ENCODE results near the gene RHBDD2.
A peak's percentile ranks its signal among the peaks of the same experiment; 100 is the strongest.

Gene RHBDD2

GRCh38 chr7:75849573-75849972 lies 29.3 kb upstream of the RHBDD2 start:
- TF ChIP-seq ZBTB7A (IDR thresholded peaks at IDR 0.05; ENCODE audit: low read depth) = no peak
- TF ChIP-seq, protein P1, sequence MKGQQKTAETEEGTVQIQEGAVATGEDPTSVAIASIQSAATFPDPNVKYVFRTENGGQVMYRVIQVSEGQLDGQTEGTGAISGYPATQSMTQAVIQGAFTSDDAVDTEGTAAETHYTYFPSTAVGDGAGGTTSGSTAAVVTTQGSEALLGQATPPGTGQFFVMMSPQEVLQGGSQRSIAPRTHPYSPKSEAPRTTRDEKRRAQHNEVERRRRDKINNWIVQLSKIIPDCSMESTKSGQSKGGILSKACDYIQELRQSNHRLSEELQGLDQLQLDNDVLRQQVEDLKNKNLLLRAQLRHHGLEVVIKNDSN (IDR thresholded peaks at IDR 0.05) = no peak
- no peak for TF ChIP-seq TAF1 (IDR thresholded peaks at IDR 0.05; ENCODE audit: low read depth)

DNA sequence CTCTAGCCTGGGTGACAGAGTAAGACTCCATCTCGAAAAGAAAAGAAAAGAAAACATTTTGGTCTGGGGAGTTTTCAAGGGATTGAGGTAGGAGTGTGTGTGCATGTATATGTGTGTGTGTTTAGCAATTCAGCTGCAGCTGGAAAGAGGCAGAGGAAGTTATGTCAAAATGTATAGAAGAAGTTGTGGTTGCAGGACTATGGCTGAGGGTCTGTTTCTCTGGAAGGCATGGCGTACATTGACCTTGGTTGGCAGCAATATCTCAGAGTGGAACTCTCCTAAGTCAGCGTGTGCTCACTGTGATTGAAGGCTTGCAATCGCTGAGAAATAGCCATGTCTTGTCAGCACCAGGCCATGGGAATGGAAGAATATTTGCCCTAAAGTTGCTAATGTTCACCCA lies 28.6 kb upstream of the RHBDD2 start:
- no peak for TF ChIP-seq EGR1 (IDR thresholded peaks at IDR 0.05)
- TF ChIP-seq TEAD4 (IDR thresholded peaks at IDR 0.05) = no peak
- no peak for TF ChIP-seq FOXM1 (IDR thresholded peaks at IDR 0.05; ENCODE audit: borderline replicate concordance, low read depth)
- no peak for TF ChIP-seq NFIC (IDR thresholded peaks at IDR 0.05)
- TF ChIP-seq, protein P2, sequence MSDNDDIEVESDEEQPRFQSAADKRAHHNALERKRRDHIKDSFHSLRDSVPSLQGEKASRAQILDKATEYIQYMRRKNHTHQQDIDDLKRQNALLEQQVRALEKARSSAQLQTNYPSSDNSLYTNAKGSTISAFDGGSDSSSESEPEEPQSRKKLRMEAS (IDR thresholded peaks at IDR 0.05) = no peak
- no peak for TF ChIP-seq CEBPB (IDR thresholded peaks at IDR 0.05)
- TF ChIP-seq ZBTB7A (IDR thresholded peaks at IDR 0.05; ENCODE audit: low read depth) = no peak
- no peak for TF ChIP-seq YY1 (IDR thresholded peaks at IDR 0.05; ENCODE audit: low read depth)
- TF ChIP-seq CREB1 (IDR thresholded peaks at IDR 0.05; ENCODE audit: low read depth) = no peak

DNA sequence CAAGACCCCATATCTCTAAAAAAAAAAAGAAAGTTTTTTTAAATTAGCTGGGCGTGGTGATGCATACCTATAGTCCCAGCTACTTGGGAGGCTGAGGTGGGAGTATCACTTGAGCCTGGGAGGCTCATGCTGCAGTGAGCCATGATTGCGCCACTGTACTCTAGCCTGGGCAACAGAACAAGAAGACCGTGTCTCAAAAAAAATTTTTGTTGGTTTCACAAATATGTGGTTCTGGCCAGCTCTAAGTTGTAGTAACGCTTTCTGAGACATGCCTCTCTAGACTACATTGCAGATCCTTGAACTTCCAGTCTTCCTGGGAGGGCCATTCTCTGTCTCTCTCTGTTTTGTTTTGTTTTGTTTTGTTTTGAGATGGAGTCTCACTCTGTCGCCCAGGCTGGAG lies 24.6 kb upstream of the RHBDD2 start:
- TF ChIP-seq EP300 (IDR thresholded peaks at IDR 0.05; ENCODE audit: borderline replicate concordance) = no peak
- TF ChIP-seq REST (IDR thresholded peaks at IDR 0.05; ENCODE audit: low read depth) = no peak
- no peak for TF ChIP-seq TCF12 (IDR thresholded peaks at IDR 0.05; ENCODE audit: low read depth)
- no peak for TF ChIP-seq CEBPB (IDR thresholded peaks at IDR 0.05)
- no peak for TF ChIP-seq TEAD4 (IDR thresholded peaks at IDR 0.05)
- TF ChIP-seq ZBTB7A (IDR thresholded peaks at IDR 0.05; ENCODE audit: low read depth) = no peak
- TF ChIP-seq EGR1 (IDR thresholded peaks at IDR 0.05) = no peak
- TF ChIP-seq, protein P1 (IDR thresholded peaks at IDR 0.05) = no peak
- no peak for TF ChIP-seq YY1 (IDR thresholded peaks at IDR 0.05; ENCODE audit: low read depth)
- TF ChIP-seq, protein P2 (IDR thresholded peaks at IDR 0.05) = no peak
- no peak for TF ChIP-seq FOXM1 (IDR thresholded peaks at IDR 0.05; ENCODE audit: borderline replicate concordance, low read depth)

DNA sequence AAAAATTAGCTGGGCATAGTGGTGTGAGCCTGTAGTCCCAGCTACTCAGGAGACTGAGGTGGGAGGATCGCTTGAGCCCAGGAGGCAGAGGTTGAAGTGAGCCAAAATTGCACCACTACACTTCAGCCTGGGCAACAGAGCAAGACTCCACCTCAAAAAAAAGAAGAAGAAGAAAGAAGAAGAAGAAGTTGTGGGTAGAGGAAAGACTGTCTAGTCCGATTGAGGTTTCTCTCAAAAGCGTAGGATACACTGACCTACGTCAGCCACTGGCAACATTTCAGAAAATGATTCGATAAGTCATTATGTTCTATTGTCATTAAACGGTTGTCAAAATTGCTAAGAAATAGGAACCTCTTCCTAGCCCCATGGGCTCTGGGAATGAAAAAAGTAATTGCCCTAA lies 22.3 kb upstream of the RHBDD2 start:
- TF ChIP-seq TCF12 (IDR thresholded peaks at IDR 0.05; ENCODE audit: low read depth) (no peak), NFIC (IDR thresholded peaks at IDR 0.05) (no peak), ZBTB7A (IDR thresholded peaks at IDR 0.05; ENCODE audit: low read depth) (no peak)
- TF ChIP-seq, protein P2 (IDR thresholded peaks at IDR 0.05) = no peak

DNA sequence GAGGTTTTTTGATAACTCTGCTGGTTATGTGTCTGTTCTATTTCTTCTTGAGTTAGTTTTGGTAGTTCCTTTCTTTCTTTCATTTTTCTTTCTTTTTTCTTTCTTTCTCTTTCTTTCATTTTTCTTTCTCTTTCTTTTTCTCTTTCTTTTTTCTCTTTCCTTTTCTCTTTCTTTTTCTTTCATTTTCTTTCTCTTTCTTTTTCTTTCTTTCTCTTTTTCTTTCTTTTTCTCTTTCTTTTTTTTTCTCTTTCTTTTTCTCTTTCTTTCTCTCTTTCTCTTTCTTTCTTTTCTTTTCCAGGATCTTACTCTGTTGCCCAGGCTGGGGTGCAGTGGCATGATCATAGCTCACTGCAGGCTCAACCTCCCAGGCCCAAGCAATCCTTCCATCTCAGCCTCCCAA lies 20.4 kb upstream of the RHBDD2 start:
- no peak for TF ChIP-seq EGR1 (IDR thresholded peaks at IDR 0.05)

- TF ChIP-seq CEBPB (IDR thresholded peaks at IDR 0.05) = no peak
- TF ChIP-seq TEAD4 (IDR thresholded peaks at IDR 0.05) = no peak
- TF ChIP-seq TCF12 (IDR thresholded peaks at IDR 0.05; ENCODE audit: low read depth) = no peak
Observed at GRCh38 chr7:75861636-75862035, 17.2 kb upstream of the RHBDD2 start.

DNA sequence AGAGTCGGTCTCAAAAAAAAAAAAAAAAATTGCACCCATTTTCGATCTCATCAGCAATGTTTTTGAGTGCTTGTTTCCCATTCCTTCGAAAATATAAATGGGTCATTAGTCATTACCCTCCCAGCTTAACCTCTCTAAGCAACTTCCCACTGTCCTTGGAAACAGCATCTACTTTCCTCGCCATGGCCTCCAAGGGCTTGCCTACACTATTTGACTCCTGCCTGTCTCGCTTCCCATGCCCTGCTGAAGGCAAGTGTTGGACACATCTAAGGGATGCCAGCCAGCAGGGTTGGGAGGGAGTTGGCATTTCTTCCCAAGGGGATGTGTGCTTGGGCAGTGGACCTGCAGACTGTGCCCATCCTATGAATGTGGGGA lies 12.7 kb upstream of the RHBDD2 start:
- TF ChIP-seq FOXM1 (IDR thresholded peaks at IDR 0.05; ENCODE audit: borderline replicate concordance, low read depth) = no peak

DNA sequence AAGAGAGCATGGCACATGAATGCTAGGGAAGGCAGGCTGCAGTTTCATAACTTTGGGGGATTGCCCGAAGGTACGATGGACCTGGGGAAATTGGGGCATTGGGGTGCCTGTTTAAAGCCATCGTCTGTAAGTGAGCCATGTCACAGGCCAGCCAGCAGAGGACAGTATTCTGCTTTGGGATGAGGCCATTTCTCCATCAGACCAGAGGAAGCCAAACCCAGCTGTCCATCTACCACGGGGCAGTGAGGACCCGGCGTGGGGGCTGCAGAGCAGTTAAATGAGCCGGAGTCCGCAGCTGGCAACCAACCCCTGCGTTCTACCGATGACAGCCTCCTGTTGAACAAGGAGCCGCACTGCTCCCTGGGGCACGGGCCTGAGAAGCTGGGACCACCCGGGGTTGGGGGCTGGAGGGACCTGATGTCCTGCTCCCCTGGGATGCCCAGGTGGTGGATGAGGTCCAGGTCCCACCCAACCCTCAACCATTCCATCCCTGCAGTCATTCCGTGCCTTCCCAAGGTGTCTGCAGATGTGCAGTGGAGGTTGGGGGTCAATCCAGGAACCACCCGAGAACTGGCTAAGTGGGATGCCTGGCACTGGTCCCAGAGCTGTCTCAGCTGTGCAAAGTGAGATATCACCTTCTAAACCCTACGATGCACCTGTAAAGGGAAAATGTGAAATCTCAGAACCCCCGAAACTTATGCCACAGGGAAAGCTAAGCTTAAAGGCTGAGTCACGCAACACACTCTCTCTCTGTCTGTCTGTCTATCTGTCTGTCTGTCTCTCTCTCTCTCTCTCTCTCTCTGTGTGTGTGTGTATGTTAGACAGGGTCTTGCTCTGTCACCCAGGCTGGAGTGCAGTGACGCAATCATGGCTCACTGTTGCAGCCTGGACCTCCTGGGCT lies 12.1 kb upstream of the RHBDD2 start:
- TF ChIP-seq ZBTB7A (IDR thresholded peaks at IDR 0.05; ENCODE audit: low read depth) = 0 out of 2 replicates have a peak, but pooled peaks have one; percentile 70
- TF ChIP-seq TCF12 (IDR thresholded peaks at IDR 0.05; ENCODE audit: low read depth) = no peak
- peak; percentile 99 for TF ChIP-seq RAD21 (IDR thresholded peaks at IDR 0.05; ENCODE audit: low read depth)
- peak; percentile 75 for TF ChIP-seq CEBPB (IDR thresholded peaks at IDR 0.05)

DNA sequence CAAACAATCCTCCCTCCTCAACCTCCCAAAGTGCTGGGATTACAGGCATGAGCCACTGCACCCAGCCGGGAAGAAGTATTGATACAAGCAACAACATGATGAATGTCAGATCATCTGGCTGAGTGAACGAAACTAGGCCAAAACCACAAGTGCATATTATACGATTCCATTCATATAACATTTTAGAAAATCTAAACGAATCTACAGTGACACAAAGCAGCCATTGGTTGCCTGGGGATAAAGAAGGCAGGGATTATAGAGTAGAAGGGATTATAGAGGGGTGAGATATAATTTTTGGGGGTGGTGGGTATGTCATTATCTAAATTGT lies 11.5 kb upstream of the RHBDD2 start:
- no peak for TF ChIP-seq FOXM1 (IDR thresholded peaks at IDR 0.05; ENCODE audit: borderline replicate concordance, low read depth)
- TF ChIP-seq TCF12 (IDR thresholded peaks at IDR 0.05; ENCODE audit: low read depth) = no peak
- TF ChIP-seq, protein P1 (IDR thresholded peaks at IDR 0.05) = no peak
- no peak for TF ChIP-seq EP300 (IDR thresholded peaks at IDR 0.05; ENCODE audit: borderline replicate concordance)
- no peak for TF ChIP-seq CEBPB (IDR thresholded peaks at IDR 0.05)
- TF ChIP-seq RAD21 (IDR thresholded peaks at IDR 0.05; ENCODE audit: low read depth) = no peak
- TF ChIP-seq CREB1 (IDR thresholded peaks at IDR 0.05; ENCODE audit: low read depth) = no peak
- TF ChIP-seq NFIC (IDR thresholded peaks at IDR 0.05) = no peak
- no peak for TF ChIP-seq TAF1 (IDR thresholded peaks at IDR 0.05; ENCODE audit: low read depth)
- no peak for TF ChIP-seq EGR1 (IDR thresholded peaks at IDR 0.05)
- TF ChIP-seq REST (IDR thresholded peaks at IDR 0.05; ENCODE audit: low read depth) = no peak
- TF ChIP-seq YY1 (IDR thresholded peaks at IDR 0.05; ENCODE audit: low read depth) = no peak
- TF ChIP-seq, protein P2 (IDR thresholded peaks at IDR 0.05) = no peak
- no peak for TF ChIP-seq ZBTB7A (IDR thresholded peaks at IDR 0.05; ENCODE audit: low read depth)
- no peak for TF ChIP-seq TEAD4 (IDR thresholded peaks at IDR 0.05)
